Vagina (tissue), 2 donors: ENCODE measurements around the gene HGD.

Experiments
- CTCF ChIP-seq, 3 experiments: fragments of 450-650 bp in 2 of 3; fragments of 200-600 bp in 1 of 3; sonication (generic) in 1 of 3; IDR thresholded peaks; one replicate each; pipeline ENCODE4 v1.5.1; 2017 to 2019; ENCODE audit warnings: antibody characterized with exemption in 3 of 3, mild to moderate bottlenecking in 2 of 3, moderate library complexity in 2 of 3
- POLR2A ChIP-seq, 2 donors: fragments of 450-650 bp; IDR thresholded peaks; one replicate each; pipeline ENCODE4 v1.6.1; 2017; ENCODE audit warnings: antibody characterized with exemption in 2 of 2, mild to moderate bottlenecking in 2 of 2, moderate library complexity in 2 of 2
- POLR2AphosphoS5 ChIP-seq, 2 donors: sonication (generic); formaldehyde crosslinking; IDR thresholded peaks; one replicate each; pipeline ENCODE4 v1.9.0; 2017; ENCODE audit warnings: antibody characterized with exemption in 2 of 2, mild to moderate bottlenecking in 2 of 2, low read depth in 1 of 2; ENCODE audit not compliant: insufficient read depth in 1 of 2

GRCh38 chr3:120652896-120653545, 29.0 kb downstream of the HGD start:
- TF ChIP-seq CTCF (IDR thresholded peaks at IDR 0.05) (no peak), POLR2AphosphoS5 (IDR thresholded peaks at IDR 0.05; ENCODE audit: insufficient read depth in 1 of 2, low read depth in 1 of 2) (no peak), POLR2A (IDR thresholded peaks at IDR 0.05) (no peak)
